Hepatic stellate cell (primary cell): Measurements from ENCODE around the gene SLC44A5.
"Not testable (repeated sequence)": the region's sequence is repeated elsewhere in the genome, so short reads cannot be mapped to it uniquely, and the experiment has no call there.

Source experiments
- DNase-seq: peaks from one replicate; pipeline ENCODE4 v3.0.0; 2011; ENCODE audit warnings: low spot score

Gene SLC44A5

DNA sequence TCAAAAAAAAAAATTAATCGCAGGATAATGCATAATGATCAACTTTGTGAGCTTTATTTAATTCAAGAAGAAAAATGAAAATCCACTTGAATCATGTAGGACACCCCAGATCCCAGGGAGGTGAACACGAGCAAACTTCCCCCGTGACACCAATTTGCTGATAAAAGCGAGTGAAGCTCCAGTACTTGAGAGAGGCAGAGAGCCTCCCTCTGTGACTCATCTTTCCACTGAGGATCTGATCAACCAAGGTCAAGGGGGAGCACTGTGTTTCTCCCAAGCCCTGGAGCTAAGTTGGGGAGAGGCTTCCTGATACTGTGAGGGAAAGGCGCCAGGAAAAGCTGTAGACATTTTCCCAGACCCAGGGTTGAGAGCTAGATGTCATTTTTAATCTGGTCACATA, 160.9 kb downstream of the SLC44A5 start:
- DNase-seq = no peak

DNA sequence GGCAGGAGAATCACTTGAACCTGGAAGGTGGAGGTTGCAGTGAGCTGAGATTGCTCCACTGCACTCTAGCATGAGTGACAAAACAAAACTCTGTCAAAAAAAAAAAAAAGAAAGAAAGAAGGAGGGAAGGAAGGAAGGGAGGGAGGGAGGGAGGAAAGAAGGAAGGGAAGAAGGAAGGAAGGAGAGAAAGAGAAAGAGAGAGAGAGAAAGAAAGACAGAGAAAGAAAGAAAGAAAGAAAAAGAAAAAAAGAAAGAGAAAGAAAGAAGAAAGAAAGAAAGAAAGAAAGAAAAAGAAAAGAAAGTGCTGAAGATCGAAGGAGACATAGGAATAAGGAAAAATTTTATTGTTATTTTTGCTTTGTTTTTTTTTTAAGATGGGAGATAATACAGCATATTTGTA, 166.7 kb downstream of the SLC44A5 start:
- DNase-seq = no peak

DNA sequence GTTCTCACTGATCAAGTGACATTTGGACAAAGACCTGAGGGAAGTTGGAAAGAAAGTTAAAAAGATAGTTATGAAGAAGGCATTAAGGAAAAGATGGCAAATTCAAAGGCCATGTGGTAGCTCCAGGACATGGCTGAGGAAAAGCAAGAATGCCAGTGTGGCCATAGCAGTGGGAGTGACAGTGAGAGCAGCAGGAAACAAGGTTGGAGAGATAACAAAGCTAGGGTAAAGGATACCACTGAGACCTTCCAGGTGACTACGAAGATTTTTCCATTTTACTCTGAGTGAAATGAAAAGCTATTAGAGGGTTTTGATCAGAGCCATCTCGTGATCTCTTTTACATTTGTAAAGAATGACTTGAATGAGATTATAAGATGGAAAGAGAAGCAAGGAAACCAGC, 170.6 kb downstream of the SLC44A5 start:
- no peak for DNase-seq

DNA sequence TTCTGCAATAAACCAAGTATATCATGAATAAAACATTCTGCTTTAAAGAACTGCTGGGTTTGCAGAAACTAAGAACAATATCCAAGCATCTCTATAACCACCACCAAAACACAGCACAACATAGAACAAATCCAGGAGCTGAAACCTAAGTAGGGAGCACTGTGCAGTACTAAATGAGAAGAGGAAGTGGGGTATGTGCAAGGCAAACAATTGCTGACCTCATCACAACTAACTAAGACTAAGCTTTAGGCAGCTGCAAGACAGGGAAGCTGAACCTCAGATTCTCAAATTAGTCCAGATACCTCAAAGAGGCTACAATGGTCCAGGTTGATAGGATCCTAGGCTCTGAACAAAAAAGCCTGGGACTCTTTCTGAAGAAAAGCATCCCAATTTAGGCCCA, 172.6 kb downstream of the SLC44A5 start:
- no peak for DNase-seq

DNA sequence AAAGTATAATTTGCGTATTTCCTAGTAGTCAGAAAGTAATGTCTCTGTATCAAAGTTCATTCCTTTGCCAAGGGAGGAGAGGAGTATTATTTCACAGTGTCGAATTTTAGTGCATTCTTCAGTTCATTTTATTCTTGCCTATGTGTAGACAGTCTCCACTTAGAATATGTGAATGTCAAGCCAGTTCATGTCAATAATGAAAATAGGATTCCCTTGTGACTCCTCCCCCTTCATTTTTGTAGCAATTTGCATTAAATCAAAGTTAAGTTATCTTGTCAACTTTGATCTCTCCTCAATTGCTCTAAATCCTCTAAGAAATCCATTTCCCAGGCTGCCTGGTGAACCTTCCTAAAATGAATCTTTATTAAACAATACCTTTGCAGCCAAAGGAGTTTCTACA, 179.1 kb downstream of the SLC44A5 start:
- DNase-seq = no peak

DNA sequence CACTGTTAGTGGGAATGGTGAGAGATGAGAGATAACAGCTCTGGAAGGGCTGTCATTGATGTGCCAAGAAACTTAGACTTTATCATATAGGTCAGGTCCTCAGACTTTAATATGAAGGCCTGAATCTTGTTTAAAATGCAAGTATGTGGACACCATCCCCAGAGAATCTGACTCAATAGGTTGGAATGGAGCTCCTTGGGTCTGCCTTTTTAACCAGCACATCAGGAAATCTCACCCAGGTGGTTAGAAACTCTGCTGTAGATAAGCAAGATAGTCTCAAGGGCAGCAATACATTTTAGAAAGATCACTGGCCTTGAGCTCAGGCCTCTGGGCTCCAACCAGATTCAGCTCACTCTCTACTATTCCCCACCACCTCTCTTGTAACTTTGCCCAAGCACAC, 180.4 kb downstream of the SLC44A5 start:
- DNase-seq = no peak

DNA sequence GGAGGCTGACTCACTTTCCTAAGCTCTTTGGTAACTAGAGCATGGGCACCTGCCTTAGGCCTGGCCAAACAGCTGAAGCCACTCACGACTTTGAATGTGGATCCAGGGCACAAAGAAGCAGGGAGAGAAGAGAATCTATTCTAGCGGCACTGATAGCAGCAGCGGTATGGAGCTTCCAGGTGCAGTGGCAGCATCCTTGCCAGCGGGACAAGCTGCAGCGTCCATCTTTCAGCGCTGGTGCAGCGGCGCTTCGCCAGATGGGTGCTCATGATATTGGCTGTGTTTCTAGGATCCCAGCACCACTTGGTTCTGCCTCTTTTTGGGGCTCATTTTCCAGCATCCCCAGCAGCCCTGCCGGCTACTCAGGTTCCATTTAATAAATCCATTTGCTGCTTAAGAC, 184.2 kb downstream of the SLC44A5 start:
- no peak for DNase-seq

DNA sequence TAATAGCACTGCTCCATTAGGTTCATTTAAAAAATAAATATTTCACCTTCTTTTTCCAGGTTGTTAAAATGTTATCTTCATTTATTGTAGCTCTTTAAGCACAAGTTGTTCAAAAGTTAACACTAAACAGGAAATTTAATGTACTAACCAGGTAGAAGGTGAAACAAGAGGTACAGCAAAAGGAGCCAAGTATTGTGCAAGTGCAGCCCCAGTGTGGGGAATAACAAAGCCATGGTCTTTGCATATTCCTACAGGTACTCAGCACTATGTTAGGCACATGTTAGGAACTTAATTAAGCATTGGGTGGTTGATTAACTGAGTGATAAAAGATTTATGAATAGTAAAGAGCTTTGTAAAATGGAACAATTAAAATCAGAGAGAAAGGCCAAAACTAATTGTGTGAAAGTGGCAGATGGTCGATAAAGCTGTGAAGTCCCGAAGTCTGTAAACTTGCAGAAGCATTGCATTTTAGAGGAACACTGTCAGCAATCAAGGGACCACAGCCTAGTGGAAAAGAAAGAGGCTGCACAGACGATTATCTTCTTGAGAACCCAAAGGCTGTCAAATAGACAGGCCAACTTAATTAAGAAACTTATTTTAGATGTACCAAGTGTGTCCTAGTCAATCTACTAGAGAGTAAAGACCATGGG, 185.8 kb downstream of the SLC44A5 start:
- DNase-seq = no peak

DNA sequence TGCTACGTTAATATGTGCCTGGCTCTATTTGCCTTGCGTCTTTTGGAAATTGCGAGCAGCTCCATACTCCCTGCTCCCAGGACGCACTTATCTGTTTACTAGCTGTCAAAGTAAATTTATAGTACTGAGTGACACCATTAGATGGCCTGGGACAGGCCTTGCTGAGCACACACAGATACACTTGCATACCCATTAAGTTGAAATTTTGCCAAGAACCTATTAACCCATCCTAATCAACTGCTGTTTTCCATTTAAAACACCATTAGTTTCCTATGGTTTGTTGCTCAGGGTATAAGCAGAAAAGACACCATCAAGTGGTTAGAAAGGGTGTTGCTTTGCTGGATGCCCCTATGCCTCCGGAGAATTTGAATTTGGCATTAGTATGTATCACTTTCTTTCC, 187.3 kb downstream of the SLC44A5 start:
- DNase-seq = no peak

DNA sequence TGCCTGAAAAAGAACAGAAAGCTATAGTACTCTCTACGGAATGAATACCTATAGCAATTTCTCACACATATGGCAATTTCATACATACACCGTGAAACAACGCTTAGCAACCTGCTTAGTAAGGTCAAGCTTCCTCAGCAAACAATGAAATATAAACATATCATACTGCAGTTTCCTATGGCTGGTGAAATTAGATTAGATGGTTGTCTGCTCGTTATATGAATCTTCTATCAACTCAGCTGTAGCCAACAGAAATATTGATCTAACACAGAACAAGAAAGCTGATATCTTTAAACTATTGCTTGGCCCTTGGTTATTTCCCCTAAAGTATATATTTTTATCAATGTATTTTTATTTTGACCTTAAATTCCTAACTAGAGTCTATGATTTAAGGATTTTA, 187.8 kb downstream of the SLC44A5 start:
- no peak for DNase-seq

DNA sequence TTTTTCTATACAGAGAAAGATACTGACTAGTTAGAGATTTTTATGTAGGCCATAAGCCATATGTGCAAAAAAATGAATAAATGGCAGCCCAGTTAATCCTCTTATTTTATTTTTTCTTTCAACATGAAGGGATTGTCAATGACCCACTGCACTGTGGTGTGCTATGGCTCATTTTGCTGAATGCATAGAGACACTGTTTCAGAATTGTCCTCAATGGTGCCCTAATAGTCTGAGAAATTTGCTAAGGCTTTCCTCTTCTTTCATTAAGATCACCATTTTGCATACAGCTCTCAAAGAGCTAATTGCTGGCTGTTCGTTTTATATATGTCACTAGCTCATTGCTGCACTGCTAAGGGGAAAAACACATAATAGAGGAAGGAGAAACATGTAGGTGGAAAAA, 189.5 kb downstream of the SLC44A5 start:
- DNase-seq = no peak

DNA sequence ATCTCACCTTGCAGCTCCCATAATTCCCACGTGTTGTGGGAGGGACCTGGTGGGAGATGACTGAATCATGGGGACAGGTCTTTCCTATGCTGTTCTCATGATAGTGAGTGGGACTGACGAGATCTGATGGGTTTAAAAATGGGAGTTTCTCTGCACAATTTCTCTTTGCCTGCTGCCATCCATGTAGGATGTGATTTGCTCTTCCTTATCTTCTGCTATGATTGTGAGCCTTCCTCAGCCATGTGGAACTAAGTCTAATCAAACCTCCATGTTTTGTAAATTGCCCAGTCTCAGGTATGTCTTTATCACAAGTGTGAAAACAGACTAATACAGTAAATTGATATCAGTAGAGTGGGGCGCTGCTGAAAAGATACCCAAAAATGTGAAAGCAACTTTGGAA, 195.7 kb downstream of the SLC44A5 start:
- no peak for DNase-seq

DNA sequence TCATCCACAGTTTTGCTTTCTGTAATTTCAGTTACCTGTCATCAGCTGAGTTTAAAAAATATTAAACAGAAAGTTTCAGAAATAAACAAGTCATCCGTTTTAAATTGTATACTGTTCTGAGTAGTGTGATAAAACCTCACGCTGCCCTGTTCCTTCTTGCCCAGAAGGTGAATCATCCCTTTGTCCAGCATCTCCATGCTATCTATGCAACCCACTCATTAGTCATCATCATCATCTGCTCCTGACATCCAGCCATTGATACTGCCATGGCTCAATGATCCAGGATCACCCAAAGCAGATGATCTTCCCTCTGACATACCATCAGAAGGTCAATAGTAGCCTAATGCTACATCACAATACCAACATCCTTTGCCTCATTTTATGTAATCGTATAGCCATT, 198.3 kb downstream of the SLC44A5 start:
- DNase-seq = no peak

DNA sequence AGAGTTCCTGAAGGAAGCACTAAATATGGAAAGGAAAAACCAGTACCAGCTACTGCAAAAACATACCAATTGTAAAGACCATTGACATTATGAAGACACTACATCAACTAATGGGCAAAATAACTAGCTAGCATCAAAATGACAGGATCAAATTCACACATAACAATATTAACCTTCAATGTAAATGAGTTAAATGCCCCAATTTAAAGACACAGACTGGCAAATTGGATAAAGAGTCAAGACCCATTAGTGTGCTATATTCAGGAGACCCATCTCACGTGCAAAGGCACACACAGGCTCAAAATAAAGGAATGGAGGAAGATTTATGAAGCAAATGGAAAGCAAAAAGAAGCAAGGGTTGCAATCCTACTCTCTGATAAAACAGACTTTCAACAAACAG, 206.2 kb downstream of the SLC44A5 start:
- not testable (repeated sequence) for DNase-seq

DNA sequence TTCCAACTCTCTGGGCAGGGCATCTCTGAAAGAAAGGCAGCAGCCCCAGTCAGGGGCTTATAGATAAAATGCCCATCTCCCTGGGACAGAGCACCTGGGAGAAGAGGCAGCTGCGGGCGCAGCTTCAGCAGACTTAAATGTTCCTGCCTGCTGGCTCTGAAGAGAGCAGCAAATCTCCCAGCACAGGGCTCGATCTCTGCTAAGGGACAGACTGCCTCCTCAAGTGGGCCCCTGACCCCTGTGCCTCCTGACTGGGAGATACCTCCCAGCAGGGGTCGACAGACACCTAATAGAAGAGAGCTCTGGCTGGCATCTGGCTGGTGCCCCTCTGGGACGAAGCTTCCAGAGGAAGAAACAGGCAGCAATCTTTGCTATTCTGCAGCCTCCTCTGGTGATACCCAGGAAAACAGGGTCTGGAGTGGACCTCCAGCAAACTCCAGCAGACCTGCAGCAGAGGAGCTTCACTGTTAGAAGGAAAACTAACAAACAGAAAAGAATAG, 207.7 kb downstream of the SLC44A5 start:
- DNase-seq = not testable (repeated sequence)

DNA sequence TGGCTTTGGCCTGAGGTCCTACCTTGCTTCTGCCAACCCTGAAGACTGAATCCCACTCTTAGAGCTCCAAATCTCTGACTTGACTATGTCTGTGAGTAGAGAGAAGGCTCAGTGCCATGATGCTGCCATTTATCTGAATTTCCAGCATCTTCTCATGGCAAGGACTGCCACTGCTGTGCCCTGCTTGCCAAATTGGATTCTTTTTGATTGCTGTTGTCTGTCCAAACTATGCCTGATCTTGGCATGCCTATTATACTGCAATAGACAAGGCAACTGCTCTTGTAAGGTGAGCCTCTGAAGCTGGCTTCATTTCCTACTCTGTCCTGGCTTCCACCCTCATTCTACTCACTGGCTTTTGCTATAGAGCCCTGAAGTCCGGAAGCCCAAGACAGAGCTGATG, 210.2 kb downstream of the SLC44A5 start:
- no peak for DNase-seq

DNA sequence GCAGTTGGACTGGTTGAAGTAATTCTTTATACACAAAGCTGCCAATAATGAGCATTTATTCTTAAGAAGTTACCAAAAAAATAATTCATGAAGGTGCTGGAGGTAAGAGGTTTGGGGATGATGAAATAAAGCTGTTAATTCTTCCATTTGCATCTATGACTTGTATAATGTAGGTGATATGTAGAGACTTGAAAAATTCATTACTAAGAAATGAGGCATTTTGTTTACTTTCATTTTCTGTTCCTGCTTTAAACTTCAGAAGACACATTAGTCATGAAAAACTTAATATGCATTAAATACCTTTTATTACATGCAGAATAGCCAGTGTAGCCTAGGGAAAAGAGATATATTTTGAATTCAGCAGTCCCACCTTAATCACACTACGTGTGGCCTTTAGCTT, 214.2 kb downstream of the SLC44A5 start:
- DNase-seq = no peak

DNA sequence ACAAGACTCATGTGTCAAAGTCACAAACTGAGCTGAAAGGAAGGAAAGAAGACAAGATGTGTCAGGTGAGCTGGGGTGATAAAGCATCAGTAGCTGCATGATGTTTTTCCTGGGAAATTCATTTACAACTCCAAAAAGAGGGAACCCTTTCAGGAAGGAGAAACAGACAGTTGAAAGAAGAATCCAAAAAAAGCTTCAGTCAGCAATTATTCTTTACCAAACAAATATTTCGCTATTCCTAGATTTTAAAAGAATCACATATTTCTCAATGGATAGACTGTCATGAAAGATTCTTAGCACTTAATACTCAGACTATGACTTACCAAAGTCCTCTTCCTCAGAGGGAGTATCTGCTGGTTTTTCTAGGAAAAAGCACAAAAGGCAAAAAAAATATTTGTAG, 214.7 kb downstream of the SLC44A5 start:
- no peak for DNase-seq

DNA sequence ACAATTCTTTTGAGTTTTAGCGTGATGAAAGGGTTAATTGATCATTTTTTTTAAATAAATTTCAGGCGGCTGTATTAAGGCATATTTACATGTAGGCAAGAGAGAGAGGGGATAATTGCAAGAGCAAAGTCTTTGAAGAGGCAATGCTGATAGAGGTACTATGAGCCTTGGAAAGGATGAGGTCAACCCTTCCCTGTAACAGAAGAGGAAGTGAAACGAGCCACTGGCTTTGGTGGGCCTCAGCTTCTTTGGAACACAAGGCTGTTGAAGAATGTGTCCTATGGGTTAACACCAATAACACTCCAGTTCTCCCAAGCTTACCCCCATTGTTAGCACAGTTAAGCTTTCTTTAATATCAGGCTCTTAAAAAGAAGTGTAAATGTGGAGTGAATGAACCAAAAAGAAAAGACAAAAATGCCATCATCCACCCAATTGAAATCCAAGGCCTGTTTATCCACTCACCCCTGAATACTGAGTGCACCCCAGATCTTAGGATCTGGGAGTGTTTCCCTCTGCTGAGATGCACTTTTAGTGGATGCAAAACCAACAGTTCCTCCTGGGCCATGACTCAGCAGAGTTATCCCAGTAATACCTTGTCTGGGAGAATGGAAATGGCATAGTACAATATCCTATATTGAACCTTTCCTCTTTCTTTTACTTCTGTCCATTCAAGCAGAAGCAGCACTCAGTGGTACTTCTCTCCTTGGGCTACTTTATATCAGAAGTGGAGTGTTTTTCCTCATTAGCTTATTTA, 216.4 kb downstream of the SLC44A5 start:
- DNase-seq = no peak

DNA sequence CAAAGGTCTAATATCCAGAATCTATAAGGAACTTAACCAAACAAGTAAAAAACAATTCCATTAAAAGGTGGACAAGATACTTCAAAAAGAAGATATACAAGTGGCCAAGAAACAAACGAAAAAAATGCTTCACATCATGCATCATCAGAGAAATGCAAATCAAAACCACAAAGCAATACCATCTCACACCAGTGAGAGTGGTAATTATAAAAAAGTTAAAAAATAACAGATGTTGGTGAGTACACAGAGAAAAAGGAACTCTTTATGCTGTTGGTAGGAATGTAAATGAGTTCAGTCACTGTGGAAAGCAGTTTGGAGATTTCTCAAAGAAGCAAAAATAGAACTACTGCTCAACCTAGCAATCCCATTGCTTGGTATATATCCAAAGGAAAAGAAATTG, 218.6 kb downstream of the SLC44A5 start:
- DNase-seq = no peak

DNA sequence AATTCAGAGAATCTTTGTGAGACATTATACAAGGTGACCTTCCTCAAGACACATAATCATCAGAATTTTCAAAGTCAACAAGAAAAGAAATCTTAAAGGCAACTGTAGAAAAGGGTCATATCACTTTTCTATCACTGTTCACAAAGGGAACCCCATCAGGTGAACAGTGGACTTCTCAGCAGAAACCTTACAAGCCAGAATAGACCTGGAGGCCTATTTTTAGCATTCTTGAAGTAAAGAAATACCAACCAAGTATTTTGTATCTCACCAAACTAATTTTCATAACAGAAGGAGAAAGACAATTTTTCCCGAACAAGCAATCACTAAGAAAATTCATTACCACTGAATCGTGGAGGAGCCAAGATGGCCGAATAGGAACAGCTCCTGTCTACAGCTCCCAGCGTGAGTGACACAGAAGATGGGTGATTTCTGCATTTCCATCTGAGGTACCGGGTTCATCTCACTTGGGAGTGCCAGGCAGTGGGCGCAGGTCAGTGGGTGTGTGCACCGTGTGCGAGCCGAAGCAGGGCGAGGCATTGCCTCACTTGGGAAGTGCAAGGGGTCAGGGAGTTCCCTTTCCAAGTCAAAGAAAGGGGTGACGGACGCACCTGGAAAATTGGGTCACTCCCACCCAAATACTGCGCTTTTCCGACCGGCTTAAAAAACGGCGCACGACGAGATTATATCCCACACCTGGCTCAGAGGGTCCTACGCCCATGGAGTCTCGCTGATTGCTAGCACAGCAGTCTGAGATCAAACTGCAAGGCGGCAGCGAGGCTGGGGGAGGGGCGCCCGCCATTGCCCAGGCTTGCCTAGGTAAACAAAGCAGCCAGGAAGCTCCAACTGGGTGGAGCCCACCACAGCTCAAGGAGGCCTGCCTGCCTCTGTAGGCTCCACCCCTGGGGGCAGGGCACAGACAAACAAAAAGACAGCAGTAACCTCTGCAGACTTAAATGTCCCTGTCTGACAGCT, 235.2 kb downstream of the SLC44A5 start:
- not testable (repeated sequence) for DNase-seq

DNA sequence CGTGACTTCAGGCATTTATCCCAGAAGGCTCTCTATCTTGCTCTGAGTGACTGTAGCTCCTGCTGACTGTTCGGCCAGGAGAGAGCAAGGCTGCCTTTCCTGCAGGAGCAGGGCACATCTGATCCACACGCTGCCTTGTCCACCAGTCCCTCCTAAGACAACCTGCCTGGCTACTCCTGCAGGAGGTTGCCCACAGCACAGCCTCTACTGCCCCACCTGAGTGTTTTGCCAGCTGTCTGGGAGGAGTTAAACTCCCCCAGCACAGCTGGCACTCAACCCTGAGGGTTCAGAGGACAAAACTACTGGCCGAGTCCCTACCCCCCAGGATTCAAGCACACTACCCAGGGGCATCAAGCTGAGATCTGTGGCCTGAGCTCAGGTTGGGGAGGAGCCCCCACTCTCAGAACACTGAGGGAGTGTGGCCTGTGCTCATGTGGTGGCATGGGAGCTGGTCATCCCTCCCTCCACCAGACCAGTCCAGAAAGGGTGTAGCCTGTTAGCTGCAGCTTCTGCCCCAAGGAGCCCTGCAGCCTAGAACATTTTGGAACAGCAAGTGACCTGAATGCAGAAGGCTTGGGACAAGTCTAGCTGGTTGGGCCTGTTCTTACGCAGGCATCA, 237.3 kb downstream of the SLC44A5 start:
- no peak for DNase-seq
